ENCODE data around the gene TBC1D5. TPM values are rescaled to one million over a fixed set of nuclear protein-coding genes. Genes with fewer than 3 reads are reported as not detected.

TBC1D5 gene
- total RNA-seq, 1 experiment from 2014 or later, result 43.3 TPM

GRCh38 chr3:17550624-17551023 is 191.8 kb downstream of the TBC1D5 start:
- CTCF ChIA-PET, result interaction anchor here (0.7 to 3.3 kb wide), 2 partner anchors 61 to 291 kb away, joined by 3 to 15 read pairs; no protein-coding TSS in a partner anchor
- H3K4me1 Mint-ChIP-seq (ENCODE audit: insufficient read depth, unreplicated experiment), result no peaks in the 10 kb centered on the region
- intact Hi-C loops (cut with micrococcal nuclease), result no loop called here
- POLR2A ChIA-PET, result no interaction called here
- H3K27ac Mint-ChIP-seq (ENCODE audit: low read depth, unreplicated experiment), result no peak overlapping the region
- H3K4me3 Mint-ChIP-seq (ENCODE audit: unreplicated experiment), result no peak overlapping the region
- no peak for DNase-seq (ENCODE audit: unreplicated experiment)
- H3K9me3 Mint-ChIP-seq (ENCODE audit: unreplicated experiment), result no peaks in the 10 kb centered on the region
- TF ChIP-seq, protein P1, sequence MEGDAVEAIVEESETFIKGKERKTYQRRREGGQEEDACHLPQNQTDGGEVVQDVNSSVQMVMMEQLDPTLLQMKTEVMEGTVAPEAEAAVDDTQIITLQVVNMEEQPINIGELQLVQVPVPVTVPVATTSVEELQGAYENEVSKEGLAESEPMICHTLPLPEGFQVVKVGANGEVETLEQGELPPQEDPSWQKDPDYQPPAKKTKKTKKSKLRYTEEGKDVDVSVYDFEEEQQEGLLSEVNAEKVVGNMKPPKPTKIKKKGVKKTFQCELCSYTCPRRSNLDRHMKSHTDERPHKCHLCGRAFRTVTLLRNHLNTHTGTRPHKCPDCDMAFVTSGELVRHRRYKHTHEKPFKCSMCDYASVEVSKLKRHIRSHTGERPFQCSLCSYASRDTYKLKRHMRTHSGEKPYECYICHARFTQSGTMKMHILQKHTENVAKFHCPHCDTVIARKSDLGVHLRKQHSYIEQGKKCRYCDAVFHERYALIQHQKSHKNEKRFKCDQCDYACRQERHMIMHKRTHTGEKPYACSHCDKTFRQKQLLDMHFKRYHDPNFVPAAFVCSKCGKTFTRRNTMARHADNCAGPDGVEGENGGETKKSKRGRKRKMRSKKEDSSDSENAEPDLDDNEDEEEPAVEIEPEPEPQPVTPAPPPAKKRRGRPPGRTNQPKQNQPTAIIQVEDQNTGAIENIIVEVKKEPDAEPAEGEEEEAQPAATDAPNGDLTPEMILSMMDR (IDR thresholded peaks at IDR 0.05; ENCODE audit: unreplicated experiment), result no peak
- no TSS peak for BruUV-seq (replicated peaks)
- H3K27me3 Mint-ChIP-seq (ENCODE audit: insufficient read depth, unreplicated experiment), result no peaks in the 10 kb centered on the region
- peaks cover 4% of the 10 kb centered on the region for H3K36me3 Mint-ChIP-seq (ENCODE audit: insufficient read depth, unreplicated experiment)

GRCh38 chr3:17546500-17547255 is 195.8 kb downstream of the TBC1D5 start:
- POLR2A ChIA-PET, result no interaction called here
- DNase-seq (ENCODE audit: unreplicated experiment), result no peak
- no peaks in the 10 kb centered on the region for H3K4me1 Mint-ChIP-seq (ENCODE audit: insufficient read depth, unreplicated experiment)
- no peaks in the 10 kb centered on the region for H3K9me3 Mint-ChIP-seq (ENCODE audit: unreplicated experiment)
- no peak overlapping the region for H3K4me3 Mint-ChIP-seq (ENCODE audit: unreplicated experiment)
- no peak overlapping the region for H3K27ac Mint-ChIP-seq (ENCODE audit: low read depth, unreplicated experiment)
- CTCF ChIA-PET, result interaction anchor here (3.5 kb wide), 1 partner anchor 295 kb away, joined by 22 read pairs; no protein-coding TSS in a partner anchor
- intact Hi-C loops (cut with micrococcal nuclease), result no loop called here
- TF ChIP-seq, protein P1 (IDR thresholded peaks at IDR 0.05; ENCODE audit: unreplicated experiment), result no peak
- H3K27me3 Mint-ChIP-seq (ENCODE audit: insufficient read depth, unreplicated experiment), result no peaks in the 10 kb centered on the region
- peaks cover 5% of the 10 kb centered on the region for H3K36me3 Mint-ChIP-seq (ENCODE audit: insufficient read depth, unreplicated experiment)
- BruUV-seq (replicated peaks), result no TSS peak

- H3K27ac Mint-ChIP-seq (ENCODE audit: low read depth, unreplicated experiment), result no peak overlapping the region
- TF ChIP-seq, protein P1 (IDR thresholded peaks at IDR 0.05; ENCODE audit: unreplicated experiment), result no peak
- no peaks in the 10 kb centered on the region for H3K4me1 Mint-ChIP-seq (ENCODE audit: insufficient read depth, unreplicated experiment)
- intact Hi-C loops (cut with micrococcal nuclease), result loop anchor here (1.0 to 5.0 kb wide), 2 partner anchors 143 to 297 kb away; no protein-coding TSS in a partner anchor
- DNase-seq (ENCODE audit: unreplicated experiment), result no peak
- H3K9me3 Mint-ChIP-seq (ENCODE audit: unreplicated experiment), result no peaks in the 10 kb centered on the region
- CTCF ChIA-PET, result interaction anchor here (0.6 to 3.5 kb wide), 9 partner anchors 66 to 886 kb away, joined by 3 to 22 read pairs (median 3); no protein-coding TSS in a partner anchor
- POLR2A ChIA-PET, result no interaction called here
- no TSS peak for BruUV-seq (replicated peaks)
- peaks cover 7% of the 10 kb centered on the region for H3K36me3 Mint-ChIP-seq (ENCODE audit: insufficient read depth, unreplicated experiment)
- H3K27me3 Mint-ChIP-seq (ENCODE audit: insufficient read depth, unreplicated experiment), result no peaks in the 10 kb centered on the region
- no peak overlapping the region for H3K4me3 Mint-ChIP-seq (ENCODE audit: unreplicated experiment)
These were observed 197.8 kb downstream of the TBC1D5 start for GRCh38 chr3:17544632-17545031.

- DNase-seq (ENCODE audit: unreplicated experiment), result no peak
- no TSS peak for BruUV-seq (replicated peaks)
- intact Hi-C loops (cut with micrococcal nuclease), result loop anchor here (5.0 kb wide), 1 partner anchor 145 kb away; no protein-coding TSS in a partner anchor
- POLR2A ChIA-PET, result no interaction called here
- CTCF ChIA-PET, result interaction anchor here (1.1 kb wide), 1 partner anchor 37 kb away, joined by 4 read pairs; no protein-coding TSS in a partner anchor
- peaks cover 12% of the 10 kb centered on the region for H3K36me3 Mint-ChIP-seq (ENCODE audit: insufficient read depth, unreplicated experiment)
- no peak overlapping the region for H3K27ac Mint-ChIP-seq (ENCODE audit: low read depth, unreplicated experiment)
- no peaks in the 10 kb centered on the region for H3K9me3 Mint-ChIP-seq (ENCODE audit: unreplicated experiment)
- no peaks in the 10 kb centered on the region for H3K4me1 Mint-ChIP-seq (ENCODE audit: insufficient read depth, unreplicated experiment)
- H3K4me3 Mint-ChIP-seq (ENCODE audit: unreplicated experiment), result no peak overlapping the region
- no peaks in the 10 kb centered on the region for H3K27me3 Mint-ChIP-seq (ENCODE audit: insufficient read depth, unreplicated experiment)
- TF ChIP-seq, protein P1 (IDR thresholded peaks at IDR 0.05; ENCODE audit: unreplicated experiment), result no peak
These were observed 199.8 kb downstream of the TBC1D5 start for GRCh38 chr3:17542591-17542990.
